ENCODE data around the gene KLHL17. TPM values are rescaled to one million over a fixed set of nuclear protein-coding genes. Genes with fewer than 3 reads are reported as not detected.

The KLHL17 gene
- total and polyA plus RNA-seq, 9 of the 15 experiments (the other 6 are each of a cell fraction or from before 2014, with no cell fraction given): 0.14 to 84.8 (median 13.0) TPM

DNA sequence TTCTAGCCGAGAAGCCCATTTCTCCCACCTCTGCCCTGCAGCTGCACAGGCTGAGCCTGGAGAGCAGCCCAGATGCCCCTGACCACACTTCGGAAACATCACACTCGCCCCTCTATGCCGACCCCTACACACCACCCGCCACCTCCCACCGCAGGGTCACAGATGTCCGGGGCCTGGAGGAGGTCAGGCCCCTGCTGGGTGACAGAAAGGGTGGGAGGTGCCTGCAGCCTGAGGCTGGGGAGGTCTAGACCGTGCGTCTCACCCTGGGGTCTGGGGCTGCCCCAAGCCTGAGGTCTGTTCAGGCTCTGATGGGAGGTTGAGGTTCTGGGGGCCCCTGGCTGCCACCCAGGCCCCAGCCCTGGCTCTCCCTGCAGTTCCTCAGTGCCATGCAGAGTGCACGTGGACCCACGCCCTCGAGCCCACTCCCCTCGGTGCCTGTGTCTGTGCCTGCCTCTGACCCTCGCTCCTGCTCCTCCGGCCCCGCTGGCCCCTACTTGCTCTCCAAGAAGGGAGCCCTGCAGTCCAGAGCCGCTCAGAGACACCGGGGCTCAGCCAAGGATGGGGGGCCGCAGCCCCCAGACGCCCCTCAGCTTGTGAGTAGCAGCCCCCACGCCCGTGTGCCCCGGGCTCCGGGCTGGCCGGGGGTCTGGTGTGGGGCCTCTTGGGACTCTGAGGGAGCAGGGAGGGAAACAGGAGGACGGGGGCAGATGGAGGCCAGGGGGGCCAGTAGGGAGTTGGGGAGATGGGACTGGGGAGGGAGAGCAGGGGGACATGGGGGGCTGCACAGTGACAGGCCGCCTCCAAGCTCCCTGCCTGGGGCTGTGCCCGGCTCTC lies 13.3 kb downstream of the KLHL17 start:
- WGBS (ENCODE audit: insufficient coverage, low coverage, missing lambda C conversion rate): 28% methylated on average over 21 of the region's 28 CpGs
- FAIRE-seq: no peak
- TF ChIP-seq DMBX1 (CRISPR knock-in tag; IDR thresholded peaks at IDR 0.05; ENCODE audit: borderline replicate concordance) (no peak), FOXP1 (CRISPR knock-in tag; IDR thresholded peaks at IDR 0.05) (no peak), ZNF282 (CRISPR knock-in tag; IDR thresholded peaks at IDR 0.05) (no peak), POLR2AphosphoS5 (IDR thresholded peaks at IDR 0.05; ENCODE audit: control insufficient read depth, insufficient read depth, low read depth, low read length) (no peak), POLR2A (conservative IDR thresholded peaks at IDR 0.05) (no peak)
- TF ChIP-seq, protein P1, sequence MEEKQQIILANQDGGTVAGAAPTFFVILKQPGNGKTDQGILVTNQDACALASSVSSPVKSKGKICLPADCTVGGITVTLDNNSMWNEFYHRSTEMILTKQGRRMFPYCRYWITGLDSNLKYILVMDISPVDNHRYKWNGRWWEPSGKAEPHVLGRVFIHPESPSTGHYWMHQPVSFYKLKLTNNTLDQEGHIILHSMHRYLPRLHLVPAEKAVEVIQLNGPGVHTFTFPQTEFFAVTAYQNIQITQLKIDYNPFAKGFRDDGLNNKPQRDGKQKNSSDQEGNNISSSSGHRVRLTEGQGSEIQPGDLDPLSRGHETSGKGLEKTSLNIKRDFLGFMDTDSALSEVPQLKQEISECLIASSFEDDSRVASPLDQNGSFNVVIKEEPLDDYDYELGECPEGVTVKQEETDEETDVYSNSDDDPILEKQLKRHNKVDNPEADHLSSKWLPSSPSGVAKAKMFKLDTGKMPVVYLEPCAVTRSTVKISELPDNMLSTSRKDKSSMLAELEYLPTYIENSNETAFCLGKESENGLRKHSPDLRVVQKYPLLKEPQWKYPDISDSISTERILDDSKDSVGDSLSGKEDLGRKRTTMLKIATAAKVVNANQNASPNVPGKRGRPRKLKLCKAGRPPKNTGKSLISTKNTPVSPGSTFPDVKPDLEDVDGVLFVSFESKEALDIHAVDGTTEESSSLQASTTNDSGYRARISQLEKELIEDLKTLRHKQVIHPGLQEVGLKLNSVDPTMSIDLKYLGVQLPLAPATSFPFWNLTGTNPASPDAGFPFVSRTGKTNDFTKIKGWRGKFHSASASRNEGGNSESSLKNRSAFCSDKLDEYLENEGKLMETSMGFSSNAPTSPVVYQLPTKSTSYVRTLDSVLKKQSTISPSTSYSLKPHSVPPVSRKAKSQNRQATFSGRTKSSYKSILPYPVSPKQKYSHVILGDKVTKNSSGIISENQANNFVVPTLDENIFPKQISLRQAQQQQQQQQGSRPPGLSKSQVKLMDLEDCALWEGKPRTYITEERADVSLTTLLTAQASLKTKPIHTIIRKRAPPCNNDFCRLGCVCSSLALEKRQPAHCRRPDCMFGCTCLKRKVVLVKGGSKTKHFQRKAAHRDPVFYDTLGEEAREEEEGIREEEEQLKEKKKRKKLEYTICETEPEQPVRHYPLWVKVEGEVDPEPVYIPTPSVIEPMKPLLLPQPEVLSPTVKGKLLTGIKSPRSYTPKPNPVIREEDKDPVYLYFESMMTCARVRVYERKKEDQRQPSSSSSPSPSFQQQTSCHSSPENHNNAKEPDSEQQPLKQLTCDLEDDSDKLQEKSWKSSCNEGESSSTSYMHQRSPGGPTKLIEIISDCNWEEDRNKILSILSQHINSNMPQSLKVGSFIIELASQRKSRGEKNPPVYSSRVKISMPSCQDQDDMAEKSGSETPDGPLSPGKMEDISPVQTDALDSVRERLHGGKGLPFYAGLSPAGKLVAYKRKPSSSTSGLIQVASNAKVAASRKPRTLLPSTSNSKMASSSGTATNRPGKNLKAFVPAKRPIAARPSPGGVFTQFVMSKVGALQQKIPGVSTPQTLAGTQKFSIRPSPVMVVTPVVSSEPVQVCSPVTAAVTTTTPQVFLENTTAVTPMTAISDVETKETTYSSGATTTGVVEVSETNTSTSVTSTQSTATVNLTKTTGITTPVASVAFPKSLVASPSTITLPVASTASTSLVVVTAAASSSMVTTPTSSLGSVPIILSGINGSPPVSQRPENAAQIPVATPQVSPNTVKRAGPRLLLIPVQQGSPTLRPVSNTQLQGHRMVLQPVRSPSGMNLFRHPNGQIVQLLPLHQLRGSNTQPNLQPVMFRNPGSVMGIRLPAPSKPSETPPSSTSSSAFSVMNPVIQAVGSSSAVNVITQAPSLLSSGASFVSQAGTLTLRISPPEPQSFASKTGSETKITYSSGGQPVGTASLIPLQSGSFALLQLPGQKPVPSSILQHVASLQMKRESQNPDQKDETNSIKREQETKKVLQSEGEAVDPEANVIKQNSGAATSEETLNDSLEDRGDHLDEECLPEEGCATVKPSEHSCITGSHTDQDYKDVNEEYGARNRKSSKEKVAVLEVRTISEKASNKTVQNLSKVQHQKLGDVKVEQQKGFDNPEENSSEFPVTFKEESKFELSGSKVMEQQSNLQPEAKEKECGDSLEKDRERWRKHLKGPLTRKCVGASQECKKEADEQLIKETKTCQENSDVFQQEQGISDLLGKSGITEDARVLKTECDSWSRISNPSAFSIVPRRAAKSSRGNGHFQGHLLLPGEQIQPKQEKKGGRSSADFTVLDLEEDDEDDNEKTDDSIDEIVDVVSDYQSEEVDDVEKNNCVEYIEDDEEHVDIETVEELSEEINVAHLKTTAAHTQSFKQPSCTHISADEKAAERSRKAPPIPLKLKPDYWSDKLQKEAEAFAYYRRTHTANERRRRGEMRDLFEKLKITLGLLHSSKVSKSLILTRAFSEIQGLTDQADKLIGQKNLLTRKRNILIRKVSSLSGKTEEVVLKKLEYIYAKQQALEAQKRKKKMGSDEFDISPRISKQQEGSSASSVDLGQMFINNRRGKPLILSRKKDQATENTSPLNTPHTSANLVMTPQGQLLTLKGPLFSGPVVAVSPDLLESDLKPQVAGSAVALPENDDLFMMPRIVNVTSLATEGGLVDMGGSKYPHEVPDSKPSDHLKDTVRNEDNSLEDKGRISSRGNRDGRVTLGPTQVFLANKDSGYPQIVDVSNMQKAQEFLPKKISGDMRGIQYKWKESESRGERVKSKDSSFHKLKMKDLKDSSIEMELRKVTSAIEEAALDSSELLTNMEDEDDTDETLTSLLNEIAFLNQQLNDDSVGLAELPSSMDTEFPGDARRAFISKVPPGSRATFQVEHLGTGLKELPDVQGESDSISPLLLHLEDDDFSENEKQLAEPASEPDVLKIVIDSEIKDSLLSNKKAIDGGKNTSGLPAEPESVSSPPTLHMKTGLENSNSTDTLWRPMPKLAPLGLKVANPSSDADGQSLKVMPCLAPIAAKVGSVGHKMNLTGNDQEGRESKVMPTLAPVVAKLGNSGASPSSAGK (IDR thresholded peaks at IDR 0.05): no peak
- TF ChIP-seq, protein P2, sequence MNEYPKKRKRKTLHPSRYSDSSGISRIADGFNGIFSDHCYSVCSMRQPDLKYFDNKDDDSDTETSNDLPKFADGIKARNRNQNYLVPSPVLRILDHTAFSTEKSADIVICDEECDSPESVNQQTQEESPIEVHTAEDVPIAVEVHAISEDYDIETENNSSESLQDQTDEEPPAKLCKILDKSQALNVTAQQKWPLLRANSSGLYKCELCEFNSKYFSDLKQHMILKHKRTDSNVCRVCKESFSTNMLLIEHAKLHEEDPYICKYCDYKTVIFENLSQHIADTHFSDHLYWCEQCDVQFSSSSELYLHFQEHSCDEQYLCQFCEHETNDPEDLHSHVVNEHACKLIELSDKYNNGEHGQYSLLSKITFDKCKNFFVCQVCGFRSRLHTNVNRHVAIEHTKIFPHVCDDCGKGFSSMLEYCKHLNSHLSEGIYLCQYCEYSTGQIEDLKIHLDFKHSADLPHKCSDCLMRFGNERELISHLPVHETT (CRISPR knock-in tag; conservative IDR thresholded peaks at IDR 0.05 in 1 of 2, IDR thresholded peaks at IDR 0.05 in 1 of 2): no peak

More for the DNA sequence above, 13.3 kb downstream of the KLHL17 start:
- DNase-seq (ENCODE audit: extremely low read depth in 1 of 4, low spot score in 3 of 4) (no peak), ATAC-seq (no peak)
- POLR2A ChIA-PET: interaction anchor here (1.0 kb wide), 1 partner anchor 8 kb away, joined by 3 read pairs; no protein-coding TSS in a partner anchor
- H3K27me3 ChIP-seq (ENCODE audit: control insufficient read depth in 2 of 2, insufficient read depth in 2 of 2, low read length in 2 of 2): peaks cover under 1 to 43% of the 10 kb centered on the region in 2 experiments; a peak in 3 of 5 replicates
- intact Hi-C loops (cut with micrococcal nuclease): no loop called here
- H3K4me2 ChIP-seq (ENCODE audit: insufficient read depth, low read length): no peak overlapping the region
- no TSS peak for BruUV-seq (replicated peaks)
- no peak overlapping the region for H2AFZ ChIP-seq (ENCODE audit: low read depth, low read length)
- no peaks in the 10 kb centered on the region for H3K9me1 ChIP-seq (ENCODE audit: control insufficient read depth, insufficient read depth, low read length)
- peak overlapping the region in 1 of 2 experiments; percentile 24; a peak in 2 of 4 replicates for H3K9ac ChIP-seq (ENCODE audit: insufficient read depth in 1 of 2, low read depth in 2 of 2, low read length in 2 of 2)
- no peaks in the 10 kb centered on the region for H3K36me3 ChIP-seq (ENCODE audit: control insufficient read depth, insufficient read depth, low read length)
- peaks cover 0 to 68% of the 10 kb centered on the region in 2 experiments; a peak in 3 of 5 replicates for H3K4me1 ChIP-seq (replicated peaks in 1 of 2; ENCODE audit: control insufficient read depth in 2 of 2, insufficient read depth in 2 of 2, low read length in 2 of 2)
- no peak overlapping the region for H3K4me3 ChIP-seq
- in situ Hi-C loops (cut with MboI): no loop called here
- no peaks in the 10 kb centered on the region for H3K79me2 ChIP-seq (ENCODE audit: control insufficient read depth, insufficient read depth, low read length)
- CTCF ChIA-PET (ENCODE audit: low intra/inter-chr PET ratio): no interaction called here
- H3K9me3 ChIP-seq (replicated peaks; ENCODE audit: control insufficient read depth, insufficient read depth, low read depth, low read length): peaks cover 6% of the 10 kb centered on the region
- no peaks in the 10 kb centered on the region for H4K20me1 ChIP-seq (replicated peaks; ENCODE audit: control insufficient read depth, insufficient read depth, low read length)
- no peak overlapping the region for H3K27ac ChIP-seq (ENCODE audit: extremely low read depth, low read depth, low read length)
